ENCODE measurements around the gene CD177. TPM values are rescaled to one million over a fixed set of nuclear protein-coding genes. Genes with fewer than 3 reads are reported as not detected.

CD177 gene
- total and polyA plus RNA-seq, 2 of the 8 experiments (the other 6 are each of a cell fraction or from before 2014, with no cell fraction given), result 3.4 to 10.0 TPM

- no peaks in the 10 kb centered on the region for H3K27me3 ChIP-seq (replicated peaks in 1 of 4; ENCODE audit: control insufficient read depth in 3 of 4, extremely low read depth in 1 of 4, insufficient read depth in 3 of 4, low read length in 3 of 4)
- H4K8ac ChIP-seq (ENCODE audit: extremely low read depth, insufficient read depth, low read length), result no peak overlapping the region
- 0 out of 2 replicates have a peak overlapping the region, but pooled peaks have one; percentile 39 for H2AFZ ChIP-seq (ENCODE audit: low read length)
- H3K23me2 ChIP-seq (ENCODE audit: low read depth, low read length), result no peaks in the 10 kb centered on the region
- H3K56ac ChIP-seq (replicated peaks; ENCODE audit: insufficient read length, low read depth, low read length), result no peak overlapping the region
- no peak overlapping the region for H3K14ac ChIP-seq (ENCODE audit: insufficient read length)
- H2BK15ac ChIP-seq (ENCODE audit: low read length), result no peak overlapping the region
- no peaks in the 10 kb centered on the region for H4K20me1 ChIP-seq (replicated peaks in 1 of 2; ENCODE audit: control insufficient read depth in 1 of 2, insufficient read depth in 2 of 2, low read length in 2 of 2)
- H4K91ac ChIP-seq (replicated peaks; ENCODE audit: insufficient read length, low read length), result no peak overlapping the region
- no peak overlapping the region for H3K18ac ChIP-seq (ENCODE audit: extremely low read depth, low read length)
- peaks cover 0 to 3% (median 0%) of the 10 kb centered on the region in 4 experiments; a peak in 2 of 7 replicates for H3K4me1 ChIP-seq (replicated peaks in 1 of 4; ENCODE audit: control insufficient read depth in 3 of 4, insufficient read depth in 4 of 4, low read length in 3 of 4)
- DNase-seq (ENCODE audit: low read depth in 1 of 2, low spot score in 2 of 2), result no peak
- H3K4me3 ChIP-seq (ENCODE audit: extremely low read depth in 1 of 4, insufficient read depth in 2 of 4, low read depth in 3 of 4, low read length in 4 of 4), result no peak overlapping the region
- no peak for FAIRE-seq
- H3K9ac ChIP-seq (replicated peaks in 1 of 4; ENCODE audit: extremely low read depth in 1 of 4, low read depth in 3 of 4, low read length in 3 of 4), result no peak overlapping the region
- no peak overlapping the region for H2AK5ac ChIP-seq (ENCODE audit: low read depth, low read length)
- H3K27ac ChIP-seq (ENCODE audit: low read depth, low read length), result no peak overlapping the region
- TF ChIP-seq KDM4A (IDR thresholded peaks at IDR 0.05; ENCODE audit: low read depth, low read length, severe bottlenecking) (no peak), MAX (IDR thresholded peaks at IDR 0.05) (no peak), SP4 (IDR thresholded peaks at IDR 0.05; ENCODE audit: low read length) (no peak), SIRT6 (IDR thresholded peaks at IDR 0.05; ENCODE audit: low read length) (no peak), TCF12 (IDR thresholded peaks at IDR 0.05; ENCODE audit: low read depth, low read length) (no peak), CBX5 (IDR thresholded peaks at IDR 0.05; ENCODE audit: low read depth, low read length) (no peak), SRF (IDR thresholded peaks at IDR 0.05; ENCODE audit: low read depth, low read length) (no peak)
- H3K23ac ChIP-seq (ENCODE audit: insufficient read length), result no peak overlapping the region
- ChIA-PET CTCF (ENCODE audit: partially characterized antibody) (no interaction called here), POLR2A (ENCODE audit: partially characterized antibody) (no interaction called here)
- no peaks in the 10 kb centered on the region for H3K79me1 ChIP-seq (ENCODE audit: low read depth, low read length)
- H2BK120ac ChIP-seq (replicated peaks; ENCODE audit: low read depth, low read length), result no peak overlapping the region
- WGBS, 2 experiments (ENCODE audit: extremely low coverage in 1 of 2, insufficient coverage in 1 of 2, insufficient read length in 1 of 2, insufficient replicate concordance in 2 of 2, low coverage in 1 of 2, low lambda C conversion rate in 2 of 2, missing lambda C conversion rate in 1 of 2), result 77% methylated on average over 4 of the region's 4 CpGs; no CpG with 5 or more reads in 1 of the 2 experiments
- H2BK5ac ChIP-seq (ENCODE audit: low read depth, low read length), result no peak overlapping the region
- no peaks in the 10 kb centered on the region for H3K36me3 ChIP-seq (ENCODE audit: control insufficient read depth in 2 of 4, insufficient read depth in 4 of 4, low read length in 3 of 4)
- H3K4me2 ChIP-seq (ENCODE audit: insufficient read depth in 1 of 2, low read depth in 2 of 2, low read length in 2 of 2), result 0 out of 4 replicates have a peak overlapping the region, but pooled peaks of 1 of the 2 experiments have one; percentile 42
- no peak overlapping the region for H2BK20ac ChIP-seq (ENCODE audit: low read length)
- H2BK12ac ChIP-seq (ENCODE audit: low read depth, low read length), result peak overlapping the region; percentile 39; the same call in 1 of the 2 replicates
- no peaks in the 10 kb centered on the region for H3K79me2 ChIP-seq (ENCODE audit: control insufficient read depth in 1 of 2, insufficient read depth in 2 of 2, low read length in 2 of 2)
- peaks cover 0 to 4% of the 10 kb centered on the region in 2 experiments; a peak in 1 of 4 replicates for H3K9me3 ChIP-seq (ENCODE audit: insufficient read depth in 2 of 2, low read depth in 1 of 2, low read length in 1 of 2)
- no peak overlapping the region for H3K4ac ChIP-seq (replicated peaks; ENCODE audit: insufficient read length, low read depth, low read length)
- no peak overlapping the region for H4K5ac ChIP-seq (ENCODE audit: insufficient read length, low read depth, low read length)
Measured at GRCh38 chr19:43380771-43381386, 27.4 kb downstream of the CD177 start.
